HL-60 (cell line): ENCODE data around the gene HNRNPF.
"Not testable (repeated sequence)": the region's sequence is repeated elsewhere in the genome, so short reads cannot be mapped to it uniquely, and the experiment has no call there.

Experiments
- DNase-seq, 2 experiments: peaks; one replicate each; pipeline ENCODE4 v3.0.0-alpha.2; 2010 to 2020; ENCODE audit warnings: low read depth in 1 of 2, low spot score in 1 of 2
- H3K27ac ChIP-seq: fragments of 250-450 bp; sonication (Bioruptor Pico); replicated peaks from 2 replicates; pipeline ENCODE4 v1.5.1; 2020; ENCODE audit warnings: mild to moderate bottlenecking, moderate library complexity
- H3K27me3 ChIP-seq: fragments of 250-450 bp; sonication (Bioruptor Pico); 2 replicates; pipeline ENCODE4 v1.5.1; 2021; ENCODE audit warnings: mild to moderate bottlenecking, moderate library complexity; ENCODE audit not compliant: insufficient read depth, poor library complexity, severe bottlenecking
- H3K4me3 ChIP-seq: replicated peaks from 2 replicates; pipeline ENCODE4 v1.5.1; 2011; ENCODE audit warnings: mild to moderate bottlenecking, control low read depth, low read length; ENCODE audit not compliant: insufficient read depth
- CTCF ChIP-seq: IDR thresholded peaks from one replicate; pipeline ENCODE4 v1.5.1; 2011; ENCODE audit warnings: low read length, control low read depth, inconsistent platforms; ENCODE audit not compliant: insufficient read depth
- GABPA ChIP-seq: IDR thresholded peaks from 2 replicates; pipeline ENCODE4 v1.6.1; 2012; ENCODE audit warnings: low read depth
- POLR2AphosphoS5 ChIP-seq: IDR thresholded peaks from 2 replicates; pipeline ENCODE4 v1.6.1; 2012; ENCODE audit warnings: low read depth
- REST ChIP-seq: IDR thresholded peaks from 2 replicates; pipeline ENCODE4 v1.6.1; 2012; ENCODE audit warnings: low read depth; ENCODE audit not compliant: insufficient replicate concordance
- SPI1 ChIP-seq: IDR thresholded peaks from 2 replicates; pipeline ENCODE4 v1.6.1; 2012; ENCODE audit warnings: low read depth, mild to moderate bottlenecking, borderline replicate concordance

The HNRNPF gene

GRCh38 chr10:43339136-43339535 lies 69.8 kb downstream of the HNRNPF start:
- no peaks in the 10 kb centered on the region for H3K27me3 ChIP-seq
- TF ChIP-seq GABPA (no peak), CTCF (no peak), SPI1 (no peak), POLR2AphosphoS5 (no peak), REST (no peak)
- DNase-seq: no peak
- H3K27ac ChIP-seq: no peak overlapping the region
- H3K4me3 ChIP-seq: no peak overlapping the region

- Histone ChIP-seq H3K27me3 (no peaks in the 10 kb centered on the region), H3K27ac (no peak overlapping the region), H3K4me3 (no peak overlapping the region)
- TF ChIP-seq REST (no peak), SPI1 (no peak), GABPA (no peak), POLR2AphosphoS5 (no peak), CTCF (no peak)
- no peak for DNase-seq
Observed at GRCh38 chr10:43338117-43338516, 70.9 kb downstream of the HNRNPF start.

- not testable (repeated sequence) for H3K27ac ChIP-seq, H3K27me3 ChIP-seq, H3K4me3 ChIP-seq
- peak in 1 of 2 experiments; percentile 12 for DNase-seq
Observed at GRCh38 chr10:43337536-43337935, 71.5 kb downstream of the HNRNPF start.

GRCh38 chr10:43336641-43337318 lies 72.2 kb downstream of the HNRNPF start:
- no peak overlapping the region for H3K27ac ChIP-seq
- H3K27me3 ChIP-seq: no peaks in the 10 kb centered on the region
- TF ChIP-seq POLR2AphosphoS5 (no peak), GABPA (no peak), REST (no peak), CTCF (no peak)
- no peak for DNase-seq
- no peak overlapping the region for H3K4me3 ChIP-seq
